Testis (tissue), 3 donors: Measurements from ENCODE around the gene MARK2. TPM values are rescaled to one million over a fixed set of nuclear protein-coding genes. Genes with fewer than 3 reads are reported as not detected.

ENCODE experiments used
- DNase-seq: peaks from one replicate; pipeline ENCODE4 v3.0.0-alpha.2; 2019
- H3K27ac ChIP-seq, 2 donors: fragments of 200-600 bp; sonication (generic); one replicate each; pipeline ENCODE4 v1.5.1; 2019
- H3K27me3 ChIP-seq: fragments of 200-600 bp; sonication (generic); one replicate; pipeline ENCODE4 v1.5.1; 2019
- H3K36me3 ChIP-seq: fragments of 200-600 bp; sonication (generic); one replicate; pipeline ENCODE4 v1.5.1; 2017; ENCODE audit warnings: low read depth; ENCODE audit errors: missing control alignments
- H3K4me1 ChIP-seq: fragments of 200-600 bp; sonication (generic); one replicate; pipeline ENCODE4 v1.5.1; 2019
- H3K4me3 ChIP-seq, 2 donors: fragments of 200-600 bp; sonication (generic); one replicate each; pipeline ENCODE4 v1.5.1; 2017 to 2019
- H3K9me3 ChIP-seq: fragments of 200-600 bp; sonication (generic); one replicate; pipeline ENCODE4 v1.5.1; 2017
- CTCF ChIP-seq, 3 experiments: fragments of 450-650 bp in 2 of 3; fragments of 200-600 bp in 1 of 3; sonication (generic) in 1 of 3; IDR thresholded peaks; one replicate each; pipeline ENCODE4 v1.5.1; 2016 to 2019; ENCODE audit warnings: antibody characterized with exemption in 3 of 3, mild to moderate bottlenecking in 2 of 3, moderate library complexity in 1 of 3
- POLR2A ChIP-seq: fragments of 450-650 bp; IDR thresholded peaks from one replicate; pipeline ENCODE4 v1.6.1; 2017; ENCODE audit warnings: antibody characterized with exemption, mild to moderate bottlenecking, moderate library complexity
- WGBS, 2 donors: methylation state at CpG; one replicate each; pipeline ENCODE4 v1.1.5; 2018; 5-methylcytosine and 5-hydroxymethylcytosine counted together
- intact Hi-C: fragments of 100-400 bp; cut with DNase I; formaldehyde crosslinking; loops from one replicate; pipeline ENCODE4 v1.15.1; 2023; ENCODE audit warnings: low total_unique reads
- polyA plus RNA-seq: library from polyadenylated mRNA; stranded (reverse); fragments of 350-450 nt; fragmentation: Illumina TruSeq; extraction: RNeasy Lipid Tissue Mini Kit (QIAGEN cat#74804); gene quantifications from one replicate; pipeline ENCODE4 v1.2.3, GENCODE V29; 2014; ENCODE audit warnings: low read depth, low replicate concordance; ENCODE audit not compliant: insufficient read depth
- total RNA-seq, 2 donors: library from RNA; depleted of rRNA; stranded (reverse); fragments of >200 nt; gene quantifications; one replicate each; pipeline ENCODE4 v1.2.3, GENCODE V29; 2016

Gene MARK2
- total and polyA plus RNA-seq, 3 donors from 2014 or later = 24.7 to 52.8 (median 51.7) TPM

GRCh38 chr11:63872800-63873197 is 33.9 kb downstream of the MARK2 start:
- Histone ChIP-seq H3K9me3 (no peaks in the 10 kb centered on the region), H3K36me3 (no peaks in the 10 kb centered on the region), H3K27me3 (no peaks in the 10 kb centered on the region), H3K27ac (peak overlapping the region in 1 of 2 donors; percentile 30), H3K4me1 (peaks cover 40% of the 10 kb centered on the region), H3K4me3 (no peak overlapping the region)
- TF ChIP-seq POLR2A (no peak), CTCF (IDR thresholded peaks at IDR 0.05) (no peak)
- peak; percentile 38 for DNase-seq
- intact Hi-C loops = no loop called here
- 40 to 57% methylated on average over 5 of the region's 5 CpGs for WGBS, 2 donors

GRCh38 chr11:63873311-63873710 is 34.4 kb downstream of the MARK2 start:
- Histone ChIP-seq H3K4me1 (peaks cover 40% of the 10 kb centered on the region), H3K4me3 (no peak overlapping the region), H3K27ac (peak overlapping the region in 1 of 2 donors; percentile 30), H3K36me3 (no peaks in the 10 kb centered on the region), H3K9me3 (no peaks in the 10 kb centered on the region), H3K27me3 (no peaks in the 10 kb centered on the region)
- no peak for DNase-seq
- WGBS, 2 donors = 66 to 71% methylated on average over 5 of the region's 5 CpGs
- no peak for TF ChIP-seq CTCF (IDR thresholded peaks at IDR 0.05)
- no peak for TF ChIP-seq POLR2A
- intact Hi-C loops = no loop called here

- Histone ChIP-seq H3K27ac (no peak overlapping the region), H3K27me3 (no peaks in the 10 kb centered on the region), H3K36me3 (no peaks in the 10 kb centered on the region), H3K4me1 (peaks cover 42% of the 10 kb centered on the region), H3K9me3 (no peaks in the 10 kb centered on the region), H3K4me3 (no peak overlapping the region)
- no peak for TF ChIP-seq POLR2A
- no peak for TF ChIP-seq CTCF (IDR thresholded peaks at IDR 0.05)
- intact Hi-C loops = no loop called here
- DNase-seq = no peak
- WGBS, 2 donors = 44 to 45% methylated on average over 6 of the region's 6 CpGs
Measured at GRCh38 chr11:63874511-63874910, 35.6 kb downstream of the MARK2 start.

GRCh38 chr11:63875506-63876065 is 36.7 kb downstream of the MARK2 start:
- Histone ChIP-seq H3K4me1 (peaks cover 47% of the 10 kb centered on the region), H3K9me3 (no peaks in the 10 kb centered on the region), H3K36me3 (no peaks in the 10 kb centered on the region), H3K27me3 (no peaks in the 10 kb centered on the region), H3K4me3 (no peak overlapping the region), H3K27ac (no peak overlapping the region)
- DNase-seq = no peak
- TF ChIP-seq POLR2A = no peak
- no peak for TF ChIP-seq CTCF (IDR thresholded peaks at IDR 0.05)
- intact Hi-C loops = no loop called here
- 87 to 92% methylated on average over 6 to 8 of the region's 8 CpGs for WGBS, 2 donors

GRCh38 chr11:63876616-63877015 is 37.7 kb downstream of the MARK2 start:
- no peak for TF ChIP-seq CTCF (IDR thresholded peaks at IDR 0.05)
- TF ChIP-seq POLR2A = no peak
- no peak overlapping the region for H3K4me3 ChIP-seq
- no peaks in the 10 kb centered on the region for H3K9me3 ChIP-seq
- H3K27me3 ChIP-seq = no peaks in the 10 kb centered on the region
- intact Hi-C loops = no loop called here
- WGBS, 2 donors = 93 to 98% methylated on average over 6 of the region's 6 CpGs
- DNase-seq = no peak
- H3K36me3 ChIP-seq = no peaks in the 10 kb centered on the region
- peaks cover 49% of the 10 kb centered on the region for H3K4me1 ChIP-seq
- no peak overlapping the region for H3K27ac ChIP-seq
